OCI-LY1 (cell line): ENCODE results near the gene EML5.
A peak's percentile ranks its signal among the peaks of the same experiment; 100 is the strongest.

Experiments
- H2AFZ ChIP-seq: fragments of 200-600 bp; sonication (generic), shearing (Covaris generic); 2 replicates; pipeline ENCODE4 v1.6.0; 2014; ENCODE audit warnings: antibody characterized with exemption, mild to moderate bottlenecking, low read length
- H3F3A ChIP-seq: fragments of 200-600 bp; sonication (generic), shearing (Covaris generic); 2 replicates; pipeline ENCODE4 v1.6.0; 2014; ENCODE audit warnings: mild to moderate bottlenecking, antibody characterized with exemption, low read length, moderate library complexity; ENCODE audit not compliant: insufficient read depth
- H3K27ac ChIP-seq: fragments of 200-600 bp; sonication (generic); 2 replicates; pipeline ENCODE4 v1.5.1; 2014; ENCODE audit warnings: low read length, mixed run types, mild to moderate bottlenecking, low read depth; ENCODE audit not compliant: poor library complexity, severe bottlenecking
- H3K27me3 ChIP-seq: fragments of 200-600 bp; sonication (generic); 2 replicates; pipeline ENCODE4 v1.6.0; 2014; ENCODE audit warnings: antibody characterized with exemption, mild to moderate bottlenecking, low read length, moderate library complexity; ENCODE audit not compliant: insufficient read depth
- H3K36me3 ChIP-seq: fragments of 200-600 bp; sonication (generic); 2 replicates; pipeline ENCODE4 v1.6.1; 2014; ENCODE audit warnings: mild to moderate bottlenecking, antibody characterized with exemption, low read length, moderate library complexity, mixed read lengths; ENCODE audit not compliant: insufficient read depth
- H3K4me1 ChIP-seq: fragments of 200-600 bp; sonication (generic); 2 replicates; pipeline ENCODE4 v1.5.1; 2014; ENCODE audit warnings: mild to moderate bottlenecking, low read length, moderate library complexity; ENCODE audit not compliant: insufficient read depth, severe bottlenecking
- H3K4me2 ChIP-seq: fragments of 200-600 bp; sonication (generic), shearing (Covaris generic); 2 replicates; pipeline ENCODE4 v1.6.1; 2014; ENCODE audit warnings: low read length
- H3K4me3 ChIP-seq: fragments of 200-600 bp; sonication (generic); 2 replicates; pipeline ENCODE4 v1.5.1; 2014; ENCODE audit warnings: low read length, low read depth, mild to moderate bottlenecking, mixed read lengths; ENCODE audit not compliant: poor library complexity, severe bottlenecking
- H3K79me2 ChIP-seq: fragments of 200-600 bp; shearing (Covaris generic); 2 replicates; pipeline ENCODE4 v1.6.1; 2016; ENCODE audit warnings: mixed run types, low read length, mixed read lengths; ENCODE audit not compliant: insufficient read depth
- H3K9ac ChIP-seq: fragments of 200-600 bp; sonication (generic), shearing (Covaris generic); 2 replicates; pipeline ENCODE4 v1.6.1; 2014; ENCODE audit warnings: mild to moderate bottlenecking, low read length, mixed read lengths
- H3K9me2 ChIP-seq: fragments of 200-600 bp; sonication (generic), shearing (Covaris generic); 2 replicates; pipeline ENCODE4 v1.6.1; 2014; ENCODE audit warnings: low read depth, mild to moderate bottlenecking, low read length, mixed read lengths
- H3K9me3 ChIP-seq: fragments of 200-600 bp; shearing (Covaris generic); 2 replicates; pipeline ENCODE4 v1.6.1; 2014; ENCODE audit warnings: low read length, mixed read lengths
- H4K20me1 ChIP-seq: fragments of 200-600 bp; sonication (generic), shearing (Covaris generic); 2 replicates; pipeline ENCODE4 v1.6.0; 2016; ENCODE audit warnings: mild to moderate bottlenecking, low read length; ENCODE audit not compliant: insufficient read depth
- EZH2 ChIP-seq: fragments of 200-600 bp; sonication (generic), shearing (Covaris generic); IDR thresholded peaks from 2 replicates; pipeline ENCODE4 v1.8.0; 2017; ENCODE audit warnings: borderline replicate concordance, mixed run types, mild to moderate bottlenecking, antibody characterized with exemption, low read length, moderate library complexity, mixed read lengths
- TF ChIP-seq, protein P1 (sequence below): fragments of 200-600 bp; sonication (generic), shearing (Covaris generic); IDR thresholded peaks from 2 replicates; pipeline ENCODE4 v1.5.1; 2017; ENCODE audit warnings: mild to moderate bottlenecking, antibody characterized with exemption, low read length, moderate library complexity, mixed read lengths

The EML5 gene

DNA sequence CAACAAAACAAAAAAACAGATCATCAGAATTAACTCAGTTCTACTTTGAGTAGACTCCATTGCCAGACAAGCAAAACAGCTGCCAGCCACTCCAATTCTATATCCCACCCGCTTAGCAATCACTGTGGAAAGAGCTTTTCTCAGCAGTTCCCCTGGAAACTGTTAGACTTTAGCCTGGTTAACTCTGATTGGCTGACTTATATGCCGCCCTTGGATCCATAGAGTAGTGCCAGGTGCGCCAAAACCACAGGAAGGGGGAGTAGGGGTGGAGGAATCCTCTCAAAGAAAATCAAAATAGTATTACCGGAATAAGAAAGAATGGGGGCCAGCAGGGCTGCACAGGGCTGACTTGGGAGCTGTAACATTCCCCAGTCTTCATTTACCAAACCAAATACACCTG, 5.4 kb upstream of the EML5 start:
- Histone ChIP-seq H3K79me2 (no peaks in the 10 kb centered on the region), H3K36me3 (no peaks in the 10 kb centered on the region), H3K9me2 (no peaks in the 10 kb centered on the region), H2AFZ (no peak overlapping the region), H3K4me1 (peaks cover 5% of the 10 kb centered on the region), H3F3A (no peaks in the 10 kb centered on the region), H3K4me3 (no peak overlapping the region), H3K9ac (no peak overlapping the region), H4K20me1 (no peaks in the 10 kb centered on the region), H3K27me3 (no peaks in the 10 kb centered on the region), H3K27ac (no peak overlapping the region), H3K4me2 (no peak overlapping the region), H3K9me3 (no peaks in the 10 kb centered on the region)
- no peak for TF ChIP-seq EZH2
- TF ChIP-seq, protein P1, sequence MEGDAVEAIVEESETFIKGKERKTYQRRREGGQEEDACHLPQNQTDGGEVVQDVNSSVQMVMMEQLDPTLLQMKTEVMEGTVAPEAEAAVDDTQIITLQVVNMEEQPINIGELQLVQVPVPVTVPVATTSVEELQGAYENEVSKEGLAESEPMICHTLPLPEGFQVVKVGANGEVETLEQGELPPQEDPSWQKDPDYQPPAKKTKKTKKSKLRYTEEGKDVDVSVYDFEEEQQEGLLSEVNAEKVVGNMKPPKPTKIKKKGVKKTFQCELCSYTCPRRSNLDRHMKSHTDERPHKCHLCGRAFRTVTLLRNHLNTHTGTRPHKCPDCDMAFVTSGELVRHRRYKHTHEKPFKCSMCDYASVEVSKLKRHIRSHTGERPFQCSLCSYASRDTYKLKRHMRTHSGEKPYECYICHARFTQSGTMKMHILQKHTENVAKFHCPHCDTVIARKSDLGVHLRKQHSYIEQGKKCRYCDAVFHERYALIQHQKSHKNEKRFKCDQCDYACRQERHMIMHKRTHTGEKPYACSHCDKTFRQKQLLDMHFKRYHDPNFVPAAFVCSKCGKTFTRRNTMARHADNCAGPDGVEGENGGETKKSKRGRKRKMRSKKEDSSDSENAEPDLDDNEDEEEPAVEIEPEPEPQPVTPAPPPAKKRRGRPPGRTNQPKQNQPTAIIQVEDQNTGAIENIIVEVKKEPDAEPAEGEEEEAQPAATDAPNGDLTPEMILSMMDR, result no peak

DNA sequence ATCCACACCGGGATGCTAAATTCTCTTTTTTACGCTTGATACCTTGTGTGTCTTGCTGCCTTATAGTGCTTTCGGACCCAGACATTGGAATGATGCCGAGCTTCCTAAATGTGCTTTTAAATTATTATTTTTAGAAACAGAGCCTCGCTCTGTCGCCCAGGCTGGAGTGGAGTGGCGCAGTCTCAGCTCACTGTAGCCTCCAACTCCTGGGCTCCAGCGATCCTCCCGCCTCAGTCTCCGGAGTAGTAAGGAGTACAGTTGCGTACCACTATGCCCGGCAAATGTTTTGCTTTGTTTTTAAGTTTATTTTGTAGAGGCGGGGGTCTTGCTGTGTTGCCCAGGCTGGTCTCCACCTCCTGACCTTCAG, 489 bp upstream of the EML5 start:
- TF ChIP-seq, protein P1, result no peak
- TF ChIP-seq EZH2, result no peak
- H3F3A ChIP-seq, result no peaks in the 10 kb centered on the region
- no peaks in the 10 kb centered on the region for H3K9me2 ChIP-seq
- peak overlapping the region; percentile 39 for H2AFZ ChIP-seq
- no peaks in the 10 kb centered on the region for H4K20me1 ChIP-seq
- H3K9me3 ChIP-seq, result no peaks in the 10 kb centered on the region
- peaks cover 15% of the 10 kb centered on the region for H3K4me1 ChIP-seq
- H3K9ac ChIP-seq, result peak overlapping the region; percentile 59
- H3K27ac ChIP-seq, result no peak overlapping the region
- peak overlapping the region; percentile 66 for H3K4me3 ChIP-seq
- no peaks in the 10 kb centered on the region for H3K79me2 ChIP-seq
- H3K4me2 ChIP-seq, result peak overlapping the region; percentile 69
- no peaks in the 10 kb centered on the region for H3K27me3 ChIP-seq
- H3K36me3 ChIP-seq, result no peaks in the 10 kb centered on the region

DNA sequence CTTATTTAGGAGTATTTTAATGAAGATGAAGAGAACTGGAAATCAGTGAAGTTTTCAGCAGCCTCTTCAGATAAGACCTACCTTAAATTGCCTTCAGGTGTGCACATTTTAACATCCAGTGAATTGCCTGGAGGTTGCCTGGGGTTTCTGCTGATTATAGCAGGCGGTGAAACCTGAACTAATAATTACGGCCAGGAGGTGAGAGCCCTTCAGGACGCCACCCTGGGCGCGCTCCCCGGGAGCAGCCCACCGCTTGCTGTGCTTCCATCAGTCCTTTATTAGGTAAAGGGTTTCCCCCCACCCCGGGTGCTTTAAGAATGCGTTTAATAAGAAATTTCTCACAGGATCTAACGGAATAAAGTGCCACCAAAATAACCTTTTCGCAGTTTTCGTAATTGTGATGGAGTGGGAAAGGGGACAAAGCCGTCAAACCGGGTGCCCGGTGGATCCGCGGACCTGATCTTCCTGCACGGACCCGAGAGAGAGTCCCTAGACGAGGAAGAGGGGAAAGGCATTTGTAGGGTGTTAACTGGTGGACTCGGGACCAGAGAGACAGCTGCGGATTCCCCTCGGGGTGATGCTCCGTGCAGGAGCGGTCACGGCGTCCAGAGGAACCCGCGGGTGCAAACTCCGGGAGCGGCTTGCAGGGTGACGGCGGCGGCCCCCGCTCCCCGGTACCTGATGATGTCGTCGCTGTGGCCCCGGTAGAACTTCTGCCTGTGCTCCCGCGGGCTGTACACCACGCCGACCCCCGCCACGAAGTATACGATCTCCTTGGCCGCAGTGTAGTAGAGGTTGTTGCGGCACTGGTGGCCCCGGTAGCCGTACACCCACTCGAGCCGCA, 902 bp downstream of the EML5 start:
- H3K9ac ChIP-seq, result peak overlapping the region; percentile 59

More for the DNA sequence above, 902 bp downstream of the EML5 start:
- Histone ChIP-seq H3K36me3 (no peaks in the 10 kb centered on the region), H3K27ac (no peak overlapping the region), H3K4me2 (peak overlapping the region; percentile 69), H3K9me2 (no peaks in the 10 kb centered on the region), H3K4me3 (peak overlapping the region; percentile 66), H3K79me2 (no peaks in the 10 kb centered on the region), H3K27me3 (no peaks in the 10 kb centered on the region), H3K4me1 (peaks cover 15% of the 10 kb centered on the region), H3K9me3 (no peaks in the 10 kb centered on the region), H3F3A (no peaks in the 10 kb centered on the region), H2AFZ (no peak overlapping the region), H4K20me1 (no peaks in the 10 kb centered on the region)
- TF ChIP-seq, protein P1, result no peak
- TF ChIP-seq EZH2, result no peak
